ENCODE data around the gene TUBGCP2.

GRCh38 chr10:133342942-133343341 is 34.3 kb upstream of the TUBGCP2 start:
- TF ChIP-seq CTCF (IDR thresholded peaks at IDR 0.05) (no peak), POLR2A (IDR thresholded peaks at IDR 0.05) (no peak)
